Adrenal gland (tissue), 12 donors: ENCODE measurements around the gene UNC45A. TPM values are rescaled to one million over a fixed set of nuclear protein-coding genes. Genes with fewer than 3 reads are reported as not detected.

Source experiments
- DNase-seq, 7 donors: peaks; one replicate each; pipeline ENCODE4 v3.0.0-alpha.2; 2019 to 2020
- H3K27ac ChIP-seq, 5 donors: fragments of 200-600 bp; sonication (generic) in 4 of 5; 1 replicate in 3 of 5; 2 replicates in 2 of 5; pipeline versions ENCODE4 v1.5.1 to v1.8.0; 2016 to 2020; ENCODE audit warnings: mild to moderate bottlenecking in 1 of 5
- H3K27me3 ChIP-seq: fragments of 200-600 bp; 2 replicates; pipeline ENCODE4 v1.8.0; 2021
- H3K36me3 ChIP-seq, 2 donors: fragments of 200-600 bp; replicated peaks in 1 of 2; 1 replicate in 1 of 2; 2 replicates in 1 of 2; pipeline versions ENCODE4 v1.5.1 to v1.8.0; 2018 to 2022
- H3K4me1 ChIP-seq, 2 donors: fragments of 200-600 bp; replicated peaks in 1 of 2; 1 replicate in 1 of 2; 2 replicates in 1 of 2; pipeline versions ENCODE4 v1.5.1 to v1.8.0; 2018 to 2021
- H3K4me3 ChIP-seq, 4 donors: fragments of 200-600 bp; sonication (generic) in 3 of 4; one replicate each; pipeline ENCODE4 v1.5.1; 2016 to 2018
- H3K9me3 ChIP-seq, 3 donors: fragments of 200-600 bp; sonication (generic) in 1 of 3; replicated peaks in 1 of 3; 1 replicate in 2 of 3; 2 replicates in 1 of 3; pipeline versions ENCODE4 v1.5.1 to v1.8.0; 2016 to 2021
- CTCF ChIP-seq, 6 experiments: fragments of 450-650 bp in 4 of 6; fragments of 200-600 bp in 2 of 6; sonication (generic) in 1 of 6; IDR thresholded peaks; 1 replicate in 5 of 6; 2 replicates in 1 of 6; pipeline versions ENCODE4 v1.5.1 to v1.8.0; 2016 to 2021; ENCODE audit warnings: antibody characterized with exemption in 6 of 6, mild to moderate bottlenecking in 2 of 6, moderate library complexity in 1 of 6
- POLR2A ChIP-seq, 2 donors: fragments of 450-650 bp; IDR thresholded peaks; one replicate each; pipeline ENCODE4 v1.6.1; 2017; ENCODE audit warnings: antibody characterized with exemption in 2 of 2, mild to moderate bottlenecking in 2 of 2, moderate library complexity in 1 of 2
- WGBS, 4 donors: extraction: QIAGEN DNeasy Blood & Tissue Kit in 2 of 4; methylation state at CpG; one replicate each; pipeline versions ENCODE4 v1.1.5 to v1.1.7; 2013 to 2017; 5-methylcytosine and 5-hydroxymethylcytosine counted together
- intact Hi-C, 2 donors: fragments of 100-400 bp; cut with DNase I; formaldehyde crosslinking; loops; one replicate each; pipeline versions ENCODE4 v1.14.1 to v1.15.0; 2022 to 2023
- polyA plus RNA-seq, 3 donors: library from polyadenylated mRNA; stranded (reverse); fragments of 200-250 nt in 2 of 3; fragments of 350-450 nt in 1 of 3; fragmentation: Illumina TruSeq in 1 of 3; extraction: RNeasy Lipid Tissue Mini Kit (QIAGEN cat#74804) in 1 of 3; gene quantifications; one replicate each; pipeline ENCODE4 v1.2.3, GENCODE V29; 2013 to 2014
- total RNA-seq, 9 donors: library from RNA; depleted of rRNA in 4 of 9; stranded (reverse); fragments of >200 nt in 4 of 9; fragments of 120-200 nt in 1 of 9; fragmentation: NEBNext Ultra II Directional in 1 of 9; extraction: Animal tissue kit (Norgen Biotek cat#: 25700) in 1 of 9; gene quantifications; one replicate each; pipeline versions ENCODE4 v1.1.0 to v1.2.4, GENCODE V29; 2013 to 2023
- donor health status: healthy with polysubstance abuse.
- donor health status: Bipolar disorder and iron deficiency.
- donor health status: DM: yes; HTN: yes; CAD: no.
- donor health status: DM: no; HTN: no; CAD: no.
- donor health status: DM: no; HTN: no; CAD: no.
- donor health status: DM: yes; HTN: yes; CAD: no.

Gene UNC45A
- total and polyA plus RNA-seq, 12 donors, result 28.1 to 114 (median 64.7) TPM

GRCh38 chr15:90959028-90959595 lies 24.0 kb downstream of the UNC45A start:
- H3K9me3 ChIP-seq, result no peaks in the 10 kb centered on the region
- H3K4me1 ChIP-seq, result peaks cover 19 to 25% of the 10 kb centered on the region in 2 donors
- DNase-seq, result no peak
- 64 to 71% (median 68%) methylated on average over 8 of the region's 8 CpGs for WGBS, 4 donors
- peak overlapping the region in 3 of 5 donors; percentile 4 to 83 (median 65) for H3K27ac ChIP-seq
- peaks cover 0 to 22% of the 10 kb centered on the region in 2 donors for H3K36me3 ChIP-seq
- no peaks in the 10 kb centered on the region for H3K27me3 ChIP-seq
- intact Hi-C loops, result loop anchor here (5.0 to 10.0 kb wide), 3 partner anchors 38 to 78 kb away; no protein-coding TSS in a partner anchor
- no peak overlapping the region for H3K4me3 ChIP-seq
- TF ChIP-seq POLR2A (IDR thresholded peaks at IDR 0.05), result no peak
- TF ChIP-seq CTCF (IDR thresholded peaks at IDR 0.05), result no peak

GRCh38 chr15:90959894-90960293 lies 24.8 kb downstream of the UNC45A start:
- intact Hi-C loops, result loop anchor here (5.0 to 10.0 kb wide), 3 partner anchors 37 to 77 kb away; no protein-coding TSS in a partner anchor
- peak in 6 of 7 donors; percentile 80 to 90 (median 84) for DNase-seq
- Histone ChIP-seq H3K4me1 (peaks cover 19 to 21% of the 10 kb centered on the region in 2 donors), H3K36me3 (peaks cover 0 to 22% of the 10 kb centered on the region in 2 donors), H3K27me3 (no peaks in the 10 kb centered on the region), H3K4me3 (no peak overlapping the region), H3K27ac (peak overlapping the region in 4 of 5 donors; percentile 4 to 83 (median 52)), H3K9me3 (no peaks in the 10 kb centered on the region)
- 34 to 44% (median 42%) methylated on average over 3 to 5 of the region's 5 CpGs for WGBS, 4 donors
- TF ChIP-seq CTCF (IDR thresholded peaks at IDR 0.05) (no peak), POLR2A (IDR thresholded peaks at IDR 0.05) (peak in 1 of 2 donors; percentile 53)

- DNase-seq, result peak in 4 of 7 donors; percentile 36 to 66 (median 46)
- Histone ChIP-seq H3K9me3 (no peaks in the 10 kb centered on the region), H3K27me3 (no peaks in the 10 kb centered on the region), H3K4me1 (peaks cover 16% of the 10 kb centered on the region in 2 donors), H3K36me3 (peaks cover 0 to 22% of the 10 kb centered on the region in 2 donors), H3K4me3 (no peak overlapping the region), H3K27ac (peak overlapping the region in 4 of 5 donors; percentile 21 to 83 (median 52))
- intact Hi-C loops, result no loop called here
- WGBS, 4 donors, result 55 to 64% (median 62%) methylated on average over 12 to 20 of the region's 20 CpGs
- TF ChIP-seq CTCF (IDR thresholded peaks at IDR 0.05) (no peak), POLR2A (IDR thresholded peaks at IDR 0.05) (no peak)
These were observed 25.4 kb downstream of the UNC45A start for GRCh38 chr15:90960298-90961091.

GRCh38 chr15:90962021-90962420 lies 26.9 kb downstream of the UNC45A start:
- 87 to 95% (median 90%) methylated on average over 4 of the region's 4 CpGs for WGBS, 4 donors
- Histone ChIP-seq H3K27ac (no peak overlapping the region), H3K36me3 (peaks cover 0 to 22% of the 10 kb centered on the region in 2 donors), H3K4me1 (peaks cover 6 to 7% of the 10 kb centered on the region in 2 donors), H3K4me3 (no peak overlapping the region), H3K27me3 (no peaks in the 10 kb centered on the region), H3K9me3 (no peaks in the 10 kb centered on the region)
- TF ChIP-seq POLR2A (IDR thresholded peaks at IDR 0.05) (no peak), CTCF (IDR thresholded peaks at IDR 0.05) (no peak)
- intact Hi-C loops, result no loop called here
- DNase-seq, result no peak
